HEK293 (cell line): ENCODE data around the gene HTT.

ENCODE experiments used
- CTCF ChIA-PET: fragments of 350-600 bp; formaldehyde crosslinking; extraction: SDS; loops from one replicate; lab custom pipeline; 2021; ENCODE audit warnings: antibody characterized with exemption; lab: Yijun Ruan, JAX
- POLR2A ChIA-PET: fragments of 300-600 bp; formaldehyde crosslinking; extraction: SDS; loops from one replicate; lab custom pipeline; 2020; ENCODE audit warnings: antibody characterized with exemption, inconsistent platforms; lab: Yijun Ruan, JAX
- H3K27ac ChIP-seq: fragments of 200-500 bp; sonication (Bioruptor generic); 2 replicates; pipeline ENCODE4 v1.5.1; 2014; ENCODE audit warnings: low read depth, low read length, control low read depth, inconsistent platforms; ENCODE audit errors: extremely low read depth
- H3K36me3 ChIP-seq, 2 experiments: fragments of 200-500 bp in 1 of 2; sonication (Bioruptor generic) in 1 of 2; 1 replicate in 1 of 2; 2 replicates in 1 of 2; pipeline ENCODE4 v1.5.1; 2014 to 2017; ENCODE audit warnings: inconsistent platforms in 2 of 2, low read length in 2 of 2; ENCODE audit not compliant: control insufficient read depth in 2 of 2, insufficient read depth in 1 of 2
- H3K4me1 ChIP-seq: fragments of 200-500 bp; sonication (Bioruptor generic); 2 replicates; pipeline ENCODE4 v1.5.1; 2014; ENCODE audit warnings: mild to moderate bottlenecking, low read length, inconsistent platforms; ENCODE audit not compliant: control insufficient read depth, insufficient read depth
- H3K4me3 ChIP-seq: 2 replicates; pipeline ENCODE4 v1.5.1; 2011; ENCODE audit warnings: low read depth, mild to moderate bottlenecking, control low read depth, low read length, moderate library complexity
- H3K9me3 ChIP-seq: fragments of 200-500 bp; sonication (Bioruptor generic); 2 replicates; pipeline ENCODE4 v1.5.1; 2014; ENCODE audit warnings: low read depth, low read length, inconsistent platforms; ENCODE audit not compliant: control insufficient read depth, insufficient read depth
- EGR2 ChIP-seq: fragments of 450-650 bp; formaldehyde crosslinking; IDR thresholded peaks from 2 replicates; pipeline ENCODE4 v1.5.1; 2016; ENCODE audit warnings: low read depth, missing biosample characterization, missing genetic modification characterization
- FEZF1 ChIP-seq: fragments of 450-650 bp; formaldehyde crosslinking; IDR thresholded peaks from 2 replicates; pipeline ENCODE4 v1.5.1; 2016; ENCODE audit warnings: missing biosample characterization, missing genetic modification characterization
- KLF1 ChIP-seq: fragments of 450-650 bp; formaldehyde crosslinking; IDR thresholded peaks from 2 replicates; pipeline ENCODE4 v1.5.1; 2016; ENCODE audit warnings: missing biosample characterization, missing genetic modification characterization
- KLF7 ChIP-seq: fragments of 450-650 bp; formaldehyde crosslinking; IDR thresholded peaks from 2 replicates; pipeline ENCODE4 v1.5.1; 2016; ENCODE audit warnings: missing biosample characterization, missing genetic modification characterization, borderline replicate concordance
- PRDM1 ChIP-seq: fragments of 450-650 bp; formaldehyde crosslinking; IDR thresholded peaks from 2 replicates; pipeline ENCODE4; 2016; ENCODE audit warnings: missing biosample characterization, missing genetic modification characterization
- ZBTB20 ChIP-seq: fragments of 450-650 bp; formaldehyde crosslinking; IDR thresholded peaks from 2 replicates; pipeline ENCODE4 v1.5.1; 2016; ENCODE audit warnings: missing biosample characterization, missing genetic modification characterization
- ZBTB21 ChIP-seq: fragments of 450-650 bp; formaldehyde crosslinking; IDR thresholded peaks from 2 replicates; pipeline ENCODE4 v1.5.1; 2017; ENCODE audit warnings: missing biosample characterization, missing genetic modification characterization
- ZBTB48 ChIP-seq: fragments of 450-650 bp; formaldehyde crosslinking; IDR thresholded peaks from 2 replicates; pipeline ENCODE4 v1.5.1; 2016; ENCODE audit warnings: missing biosample characterization, missing genetic modification characterization
- ZBTB7A ChIP-seq: fragments of 450-650 bp; formaldehyde crosslinking; IDR thresholded peaks from 2 replicates; pipeline ENCODE4 v1.5.1; 2016; ENCODE audit warnings: low read depth, missing biosample characterization, missing genetic modification characterization
- ZFHX2 ChIP-seq: fragments of 450-650 bp; formaldehyde crosslinking; conservative IDR thresholded peaks from 2 replicates; pipeline ENCODE4 v1.5.1; 2016; ENCODE audit warnings: missing biosample characterization, missing genetic modification characterization
- ZNF121 ChIP-seq: fragments of 450-650 bp; formaldehyde crosslinking; IDR thresholded peaks from 2 replicates; pipeline ENCODE4 v1.5.1; 2016; ENCODE audit warnings: missing biosample characterization, missing genetic modification characterization
- ZNF133 ChIP-seq: fragments of 450-650 bp; formaldehyde crosslinking; IDR thresholded peaks from 2 replicates; pipeline ENCODE4 v1.5.1; 2016; ENCODE audit warnings: missing biosample characterization, missing genetic modification characterization
- ZNF140 ChIP-seq: fragments of 450-650 bp; formaldehyde crosslinking; IDR thresholded peaks from 2 replicates; pipeline ENCODE4 v1.5.1; 2016; ENCODE audit warnings: missing biosample characterization, missing genetic modification characterization
- ZNF169 ChIP-seq: fragments of 450-650 bp; formaldehyde crosslinking; IDR thresholded peaks from 2 replicates; pipeline ENCODE4 v1.5.1; 2016; ENCODE audit warnings: missing biosample characterization, missing genetic modification characterization
- ZNF175 ChIP-seq: fragments of 450-650 bp; formaldehyde crosslinking; IDR thresholded peaks from 2 replicates; pipeline ENCODE4 v1.5.1; 2016; ENCODE audit warnings: missing biosample characterization, missing genetic modification characterization
- ZNF354C ChIP-seq: fragments of 450-650 bp; formaldehyde crosslinking; IDR thresholded peaks from 2 replicates; pipeline ENCODE4 v1.5.1; 2016; ENCODE audit warnings: missing biosample characterization, missing genetic modification characterization, low read depth, borderline replicate concordance
- ZNF571 ChIP-seq: fragments of 450-650 bp; formaldehyde crosslinking; IDR thresholded peaks from 2 replicates; pipeline ENCODE4 v1.5.0; 2017; ENCODE audit warnings: missing biosample characterization, missing genetic modification characterization
- ZNF623 ChIP-seq: fragments of 450-650 bp; formaldehyde crosslinking; IDR thresholded peaks from 2 replicates; pipeline ENCODE4 v1.5.1; 2016; ENCODE audit warnings: missing biosample characterization, missing genetic modification characterization
- ZNF624 ChIP-seq: fragments of 450-650 bp; formaldehyde crosslinking; IDR thresholded peaks from 2 replicates; pipeline ENCODE4 v1.5.1; 2017; ENCODE audit warnings: missing biosample characterization, missing genetic modification characterization
- ZNF768 ChIP-seq: fragments of 450-650 bp; formaldehyde crosslinking; IDR thresholded peaks from 2 replicates; pipeline ENCODE4 v1.5.1; 2018; ENCODE audit warnings: missing biosample characterization, mild to moderate bottlenecking, missing genetic modification characterization
- TF ChIP-seq, protein P1 (sequence below): fragments of 450-650 bp; formaldehyde crosslinking; IDR thresholded peaks from 2 replicates; pipeline ENCODE4 v1.5.1; 2017; ENCODE audit warnings: missing biosample characterization, missing genetic modification characterization
- TF ChIP-seq, protein P2 (sequence below): fragments of 450-650 bp; formaldehyde crosslinking; IDR thresholded peaks from 2 replicates; pipeline ENCODE4 v1.5.1; 2016; ENCODE audit warnings: missing biosample characterization, missing genetic modification characterization
- TF ChIP-seq, protein P3 (sequence below): fragments of 450-650 bp; formaldehyde crosslinking; IDR thresholded peaks from 2 replicates; pipeline ENCODE4 v1.5.1; 2016; ENCODE audit warnings: missing biosample characterization, missing genetic modification characterization
- TF ChIP-seq, protein P4 (sequence below): fragments of 450-650 bp; formaldehyde crosslinking; IDR thresholded peaks from 2 replicates; pipeline ENCODE4 v1.5.1; 2016; ENCODE audit warnings: missing biosample characterization, missing genetic modification characterization

Gene HTT

DNA sequence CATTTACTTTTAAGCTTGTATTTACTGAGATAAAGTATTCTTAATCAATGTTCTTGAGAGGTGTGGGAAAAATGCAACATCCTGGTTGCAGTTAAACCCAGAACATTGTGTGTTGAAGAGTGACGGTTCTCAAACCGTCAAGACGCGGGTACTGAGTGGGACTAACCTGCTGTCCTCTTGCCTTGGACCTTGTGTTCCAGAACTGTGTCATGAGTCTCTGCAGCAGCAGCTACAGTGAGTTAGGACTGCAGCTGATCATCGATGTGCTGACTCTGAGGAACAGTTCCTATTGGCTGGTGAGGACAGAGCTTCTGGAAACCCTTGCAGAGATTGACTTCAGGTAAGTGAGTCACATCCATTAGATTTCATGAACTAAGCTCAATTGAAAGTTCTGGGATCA, 59.7 kb downstream of the HTT start:
- Histone ChIP-seq H3K9me3 (no peaks in the 10 kb centered on the region), H3K4me1 (no peaks in the 10 kb centered on the region), H3K36me3 (peaks cover 11 to 87% of the 10 kb centered on the region in 2 experiments), H3K27ac (no peak overlapping the region), H3K4me3 (no peak overlapping the region)
- POLR2A ChIA-PET: no interaction called here
- CTCF ChIA-PET: interaction anchor here (0.8 to 3.7 kb wide), 5 partner anchors 10 to 87 kb away, joined by 3 to 23 read pairs (median 4); no protein-coding TSS in a partner anchor
- no peak for TF ChIP-seq ZNF768 (tag by site-specific recombination)
- no peak for TF ChIP-seq KLF1
- no peak for TF ChIP-seq ZNF140 (tag by site-specific recombination)
- TF ChIP-seq, protein P1, sequence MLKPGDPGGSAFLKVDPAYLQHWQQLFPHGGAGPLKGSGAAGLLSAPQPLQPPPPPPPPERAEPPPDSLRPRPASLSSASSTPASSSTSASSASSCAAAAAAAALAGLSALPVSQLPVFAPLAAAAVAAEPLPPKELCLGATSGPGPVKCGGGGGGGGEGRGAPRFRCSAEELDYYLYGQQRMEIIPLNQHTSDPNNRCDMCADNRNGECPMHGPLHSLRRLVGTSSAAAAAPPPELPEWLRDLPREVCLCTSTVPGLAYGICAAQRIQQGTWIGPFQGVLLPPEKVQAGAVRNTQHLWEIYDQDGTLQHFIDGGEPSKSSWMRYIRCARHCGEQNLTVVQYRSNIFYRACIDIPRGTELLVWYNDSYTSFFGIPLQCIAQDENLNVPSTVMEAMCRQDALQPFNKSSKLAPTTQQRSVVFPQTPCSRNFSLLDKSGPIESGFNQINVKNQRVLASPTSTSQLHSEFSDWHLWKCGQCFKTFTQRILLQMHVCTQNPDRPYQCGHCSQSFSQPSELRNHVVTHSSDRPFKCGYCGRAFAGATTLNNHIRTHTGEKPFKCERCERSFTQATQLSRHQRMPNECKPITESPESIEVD: no peak
- no peak for TF ChIP-seq ZBTB20 (tag by site-specific recombination)
- no peak for TF ChIP-seq ZBTB21 (tag by site-specific recombination)
- TF ChIP-seq ZNF624 (tag by site-specific recombination): no peak
- no peak for TF ChIP-seq ZBTB48 (tag by site-specific recombination)
- no peak for TF ChIP-seq ZNF571
- TF ChIP-seq, protein P2, sequence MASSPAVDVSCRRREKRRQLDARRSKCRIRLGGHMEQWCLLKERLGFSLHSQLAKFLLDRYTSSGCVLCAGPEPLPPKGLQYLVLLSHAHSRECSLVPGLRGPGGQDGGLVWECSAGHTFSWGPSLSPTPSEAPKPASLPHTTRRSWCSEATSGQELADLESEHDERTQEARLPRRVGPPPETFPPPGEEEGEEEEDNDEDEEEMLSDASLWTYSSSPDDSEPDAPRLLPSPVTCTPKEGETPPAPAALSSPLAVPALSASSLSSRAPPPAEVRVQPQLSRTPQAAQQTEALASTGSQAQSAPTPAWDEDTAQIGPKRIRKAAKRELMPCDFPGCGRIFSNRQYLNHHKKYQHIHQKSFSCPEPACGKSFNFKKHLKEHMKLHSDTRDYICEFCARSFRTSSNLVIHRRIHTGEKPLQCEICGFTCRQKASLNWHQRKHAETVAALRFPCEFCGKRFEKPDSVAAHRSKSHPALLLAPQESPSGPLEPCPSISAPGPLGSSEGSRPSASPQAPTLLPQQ (tag by site-specific recombination): no peak
- TF ChIP-seq ZBTB7A (tag by site-specific recombination): no peak

DNA sequence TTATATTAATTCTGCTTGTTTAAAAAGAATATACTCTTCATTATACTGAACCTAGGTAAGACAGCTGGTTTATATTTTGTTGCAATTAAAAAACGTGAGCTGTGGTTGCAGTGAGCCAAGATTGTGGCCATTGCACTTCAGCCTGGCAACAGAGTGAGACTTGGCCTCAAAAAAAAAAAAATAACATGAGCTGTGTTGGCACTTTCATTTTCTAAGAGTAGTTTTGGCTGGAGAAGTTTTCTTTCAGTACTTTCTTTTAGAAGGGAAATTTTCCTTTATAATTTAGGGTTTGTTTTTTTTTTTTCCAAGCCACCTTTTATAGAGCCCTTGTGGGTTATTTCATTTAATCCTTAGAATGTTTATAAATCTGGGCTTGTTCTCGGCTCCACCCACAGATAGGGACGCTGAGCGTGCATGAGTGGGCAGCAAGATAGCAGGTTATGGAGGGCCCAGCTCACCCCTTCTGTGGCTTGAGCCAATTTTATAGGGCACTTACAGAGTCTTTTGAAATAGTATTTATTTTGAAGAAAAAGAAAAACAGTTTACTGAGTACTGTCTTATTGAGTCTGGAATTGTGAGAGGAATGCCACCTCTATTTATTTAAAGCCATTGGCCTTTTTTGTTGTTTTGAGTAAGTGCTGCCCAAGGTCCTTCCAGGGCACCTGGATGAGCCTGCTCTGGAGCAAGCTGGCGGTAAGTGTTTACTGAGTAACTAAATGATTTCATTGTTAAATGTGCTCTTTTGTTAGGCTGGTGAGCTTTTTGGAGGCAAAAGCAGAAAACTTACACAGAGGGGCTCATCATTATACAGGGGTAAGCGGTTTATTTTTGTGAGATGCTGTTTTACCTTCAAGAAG, 60.9 kb downstream of the HTT start:
- POLR2A ChIA-PET: no interaction called here
- Histone ChIP-seq H3K4me3 (no peak overlapping the region), H3K27ac (no peak overlapping the region)

More for the DNA sequence above, 60.9 kb downstream of the HTT start:
- TF ChIP-seq ZNF624 (tag by site-specific recombination): no peak
- TF ChIP-seq PRDM1: peak; percentile 82
- TF ChIP-seq ZNF175: no peak
- no peak for TF ChIP-seq ZNF623 (tag by site-specific recombination)
- TF ChIP-seq ZNF169: no peak
- peak; percentile 42; the same call in 1 of the 2 replicates for TF ChIP-seq EGR2
- no peak for TF ChIP-seq ZNF133 (tag by site-specific recombination)
- TF ChIP-seq ZNF121: no peak
- TF ChIP-seq, protein P1: peak; percentile 69; the same call in 1 of the 2 replicates
- peak; percentile 64 for TF ChIP-seq ZFHX2 (tag by site-specific recombination)
- no peak for TF ChIP-seq KLF7 (tag by site-specific recombination)
- no peak for TF ChIP-seq ZNF354C (tag by site-specific recombination)
- peak; percentile 75 for TF ChIP-seq FEZF1 (tag by site-specific recombination)
- TF ChIP-seq, protein P3, sequence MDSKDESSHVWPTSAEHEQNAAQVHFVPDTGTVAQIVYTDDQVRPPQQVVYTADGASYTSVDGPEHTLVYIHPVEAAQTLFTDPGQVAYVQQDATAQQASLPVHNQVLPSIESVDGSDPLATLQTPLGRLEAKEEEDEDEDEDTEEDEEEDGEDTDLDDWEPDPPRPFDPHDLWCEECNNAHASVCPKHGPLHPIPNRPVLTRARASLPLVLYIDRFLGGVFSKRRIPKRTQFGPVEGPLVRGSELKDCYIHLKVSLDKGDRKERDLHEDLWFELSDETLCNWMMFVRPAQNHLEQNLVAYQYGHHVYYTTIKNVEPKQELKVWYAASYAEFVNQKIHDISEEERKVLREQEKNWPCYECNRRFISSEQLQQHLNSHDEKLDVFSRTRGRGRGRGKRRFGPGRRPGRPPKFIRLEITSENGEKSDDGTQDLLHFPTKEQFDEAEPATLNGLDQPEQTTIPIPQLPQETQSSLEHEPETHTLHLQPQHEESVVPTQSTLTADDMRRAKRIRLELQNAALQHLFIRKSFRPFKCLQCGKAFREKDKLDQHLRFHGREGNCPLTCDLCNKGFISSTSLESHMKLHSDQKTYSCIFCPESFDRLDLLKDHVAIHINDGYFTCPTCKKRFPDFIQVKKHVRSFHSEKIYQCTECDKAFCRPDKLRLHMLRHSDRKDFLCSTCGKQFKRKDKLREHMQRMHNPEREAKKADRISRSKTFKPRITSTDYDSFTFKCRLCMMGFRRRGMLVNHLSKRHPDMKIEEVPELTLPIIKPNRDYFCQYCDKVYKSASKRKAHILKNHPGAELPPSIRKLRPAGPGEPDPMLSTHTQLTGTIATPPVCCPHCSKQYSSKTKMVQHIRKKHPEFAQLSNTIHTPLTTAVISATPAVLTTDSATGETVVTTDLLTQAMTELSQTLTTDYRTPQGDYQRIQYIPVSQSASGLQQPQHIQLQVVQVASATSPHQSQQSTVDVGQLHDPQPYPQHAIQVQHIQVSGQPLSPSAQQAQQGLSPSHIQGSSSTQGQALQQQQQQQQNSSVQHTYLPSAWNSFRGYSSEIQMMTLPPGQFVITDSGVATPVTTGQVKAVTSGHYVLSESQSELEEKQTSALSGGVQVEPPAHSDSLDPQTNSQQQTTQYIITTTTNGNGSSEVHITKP (tag by site-specific recombination): no peak
- TF ChIP-seq, protein P4, sequence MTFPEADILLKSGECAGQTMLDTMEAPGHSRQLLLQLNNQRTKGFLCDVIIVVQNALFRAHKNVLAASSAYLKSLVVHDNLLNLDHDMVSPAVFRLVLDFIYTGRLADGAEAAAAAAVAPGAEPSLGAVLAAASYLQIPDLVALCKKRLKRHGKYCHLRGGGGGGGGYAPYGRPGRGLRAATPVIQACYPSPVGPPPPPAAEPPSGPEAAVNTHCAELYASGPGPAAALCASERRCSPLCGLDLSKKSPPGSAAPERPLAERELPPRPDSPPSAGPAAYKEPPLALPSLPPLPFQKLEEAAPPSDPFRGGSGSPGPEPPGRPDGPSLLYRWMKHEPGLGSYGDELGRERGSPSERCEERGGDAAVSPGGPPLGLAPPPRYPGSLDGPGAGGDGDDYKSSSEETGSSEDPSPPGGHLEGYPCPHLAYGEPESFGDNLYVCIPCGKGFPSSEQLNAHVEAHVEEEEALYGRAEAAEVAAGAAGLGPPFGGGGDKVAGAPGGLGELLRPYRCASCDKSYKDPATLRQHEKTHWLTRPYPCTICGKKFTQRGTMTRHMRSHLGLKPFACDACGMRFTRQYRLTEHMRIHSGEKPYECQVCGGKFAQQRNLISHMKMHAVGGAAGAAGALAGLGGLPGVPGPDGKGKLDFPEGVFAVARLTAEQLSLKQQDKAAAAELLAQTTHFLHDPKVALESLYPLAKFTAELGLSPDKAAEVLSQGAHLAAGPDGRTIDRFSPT (tag by site-specific recombination): no peak
- Histone ChIP-seq H3K4me1 (no peaks in the 10 kb centered on the region), H3K36me3 (peaks cover 15 to 79% of the 10 kb centered on the region in 2 experiments), H3K9me3 (no peaks in the 10 kb centered on the region)
- CTCF ChIA-PET: interaction anchor here (0.6 to 3.7 kb wide), 10 partner anchors 10 to 852 kb away, joined by 3 to 23 read pairs (median 4); no protein-coding TSS in a partner anchor
